HG03575 (cell line): ENCODE results near the gene NDUFS7.
"Not testable (repeated sequence)": the region's sequence is repeated elsewhere in the genome, so short reads cannot be mapped to it uniquely, and the experiment has no call there.

Experiments
- ATAC-seq: cut with Tn5 transposase; IDR thresholded peaks from one replicate; pipeline ENCODE4 v1.9.1; 2021; ENCODE audit not compliant: unreplicated experiment, insufficient number of reproducible peaks, low FRiP score; ENCODE audit errors: extremely low read depth

Gene NDUFS7

DNA sequence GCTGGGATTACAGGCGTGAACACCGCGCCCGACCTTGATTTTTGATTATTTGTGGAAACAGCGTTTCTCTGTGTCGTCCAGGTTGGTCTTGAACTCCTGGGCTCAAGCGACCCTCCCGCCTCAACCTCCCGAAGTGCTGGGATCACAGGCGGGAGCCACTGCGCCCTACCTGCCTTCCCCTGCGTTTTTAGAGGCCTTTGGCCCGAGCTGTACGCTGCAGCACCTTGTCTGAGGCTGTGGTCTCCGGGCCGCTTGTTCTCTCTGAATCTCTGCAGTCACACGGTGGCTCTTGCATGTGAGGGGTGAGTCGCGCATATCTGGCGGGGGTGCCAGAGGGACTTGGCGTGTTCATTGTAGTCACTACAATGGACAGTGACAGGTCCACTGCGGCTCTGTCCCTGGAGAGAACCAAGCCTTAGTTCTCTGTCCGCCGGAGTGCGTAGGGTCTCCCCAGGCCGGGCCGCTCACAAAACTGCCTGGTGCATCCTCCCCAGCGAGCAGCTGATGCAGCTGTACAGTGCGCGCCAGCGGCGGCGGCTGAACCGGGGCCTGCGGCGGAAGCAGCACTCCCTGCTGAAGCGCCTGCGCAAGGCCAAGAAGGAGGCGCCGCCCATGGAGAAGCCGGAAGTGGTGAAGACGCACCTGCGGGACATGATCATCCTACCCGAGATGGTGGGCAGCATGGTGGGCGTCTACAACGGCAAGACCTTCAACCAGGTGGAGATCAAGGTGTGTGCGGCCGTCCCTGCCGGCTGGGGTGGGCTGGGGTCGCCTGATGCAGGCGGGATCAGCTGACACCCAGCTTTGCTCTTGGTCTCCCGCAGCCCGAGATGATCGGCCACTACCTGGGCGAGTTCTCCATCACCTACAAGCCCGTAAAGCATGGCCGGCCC, 56.1 kb downstream of the NDUFS7 start:
- not testable (repeated sequence) for ATAC-seq

DNA sequence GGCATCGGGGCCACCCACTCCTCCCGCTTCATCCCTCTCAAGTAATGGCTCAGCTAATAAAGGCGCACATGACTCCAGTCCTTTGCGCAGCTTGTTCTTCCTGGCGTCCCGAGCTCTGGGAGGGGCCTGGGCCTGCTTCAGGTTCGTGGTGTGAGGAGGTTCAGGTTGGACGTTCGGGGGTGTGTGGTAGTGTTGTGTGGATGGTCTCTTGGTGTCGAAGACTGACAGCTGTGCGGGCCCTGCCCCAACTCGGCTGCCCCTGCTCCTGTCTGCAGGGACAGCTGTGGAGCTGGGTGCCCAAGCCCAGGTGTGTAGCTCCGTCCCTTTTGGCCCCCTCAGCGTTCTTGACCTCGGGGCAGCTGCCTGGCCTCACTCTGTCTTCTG, 56.7 kb downstream of the NDUFS7 start:
- ATAC-seq: no peak

DNA sequence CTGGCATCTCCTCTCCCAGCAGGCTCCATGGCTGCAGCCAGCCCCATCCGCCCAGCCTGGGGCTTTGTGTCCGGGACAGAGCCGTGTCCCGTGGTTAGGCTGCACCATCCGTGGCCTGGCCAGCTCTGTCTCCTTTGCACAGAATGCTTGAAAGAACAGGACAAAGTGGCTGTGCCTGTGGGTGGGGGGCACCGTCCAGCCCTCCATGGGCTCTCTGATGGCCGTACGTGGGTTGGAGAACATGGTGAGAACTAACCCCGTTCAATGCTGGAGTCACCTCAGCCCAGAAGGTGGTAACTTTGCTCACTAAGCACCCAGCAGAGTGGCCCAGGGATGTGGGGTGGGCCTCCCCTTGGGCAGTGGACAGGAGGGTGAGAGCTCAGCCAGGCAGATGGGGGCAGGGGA, 57.3 kb downstream of the NDUFS7 start:
- ATAC-seq: no peak

DNA sequence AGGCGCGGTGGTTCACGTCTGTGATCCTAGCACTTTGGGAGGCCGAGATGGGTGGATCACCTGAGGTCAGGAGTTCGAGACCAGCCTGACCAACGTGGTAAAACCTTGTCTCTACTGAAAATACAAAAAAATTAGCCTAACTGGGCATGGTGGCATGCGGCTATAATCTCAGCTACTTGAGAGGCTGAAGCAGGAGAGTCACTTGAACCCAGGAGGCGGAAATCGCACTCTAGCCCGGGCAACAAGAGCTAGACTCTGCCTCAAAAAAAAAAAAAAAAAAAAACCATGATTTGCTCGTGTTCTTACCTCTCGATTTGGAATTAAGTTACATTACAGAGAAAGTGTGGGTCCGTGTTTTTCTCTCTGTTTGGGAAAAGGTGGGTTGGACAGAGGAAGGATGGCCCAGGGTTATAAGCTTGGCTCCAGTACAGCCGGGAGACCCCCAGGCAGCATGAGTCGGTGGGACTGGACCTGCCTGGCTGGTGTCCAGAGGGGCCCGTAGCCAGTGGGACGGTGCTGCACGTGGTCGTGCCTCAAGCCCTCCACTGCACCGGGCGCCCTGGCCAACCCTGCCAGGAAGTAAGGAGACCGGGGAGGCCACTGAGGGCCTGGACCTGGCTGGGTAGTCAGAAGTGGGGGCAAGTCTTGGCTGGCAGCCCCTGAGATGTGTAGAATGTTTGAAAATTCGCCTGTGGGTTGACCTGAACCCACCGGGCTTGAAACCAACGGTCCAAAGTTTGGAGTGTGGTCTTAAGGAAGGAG, 58.2 kb downstream of the NDUFS7 start:
- no peak for ATAC-seq
